Measurements from ENCODE around the gene FOLR3. TPM values are rescaled to one million over a fixed set of nuclear protein-coding genes. Genes with fewer than 3 reads are reported as not detected.

Gene FOLR3
- total RNA-seq, 1 experiment from 2014 or later = not detected

GRCh38 chr11:72112143-72112977, 23.2 kb upstream of the FOLR3 start, which contains the start of gene ANAPC15:
Gene ANAPC15, minus strand, starts transcription at chr11:72112695. Its CDS starts 1,419 bp downstream, at chr11:72111276.
- ChIA-PET POLR2A (ENCODE audit: unreplicated experiment) (interaction anchor here (0.6 to 1.2 kb wide), 2 partner anchors 111 to 324 kb away, joined by 4 to 5 read pairs; no protein-coding TSS in a partner anchor), CTCF (no interaction called here)
- Histone ChIP-seq H3K4me1 (replicated peaks; ENCODE audit: insufficient read depth) (peaks cover 14% of the 10 kb centered on the region), H3K9me3 (ENCODE audit: insufficient read depth, low read depth) (no peaks in the 10 kb centered on the region), H2AFZ (peak within 1 kb of the TSS; percentile 87), H3K36me3 (ENCODE audit: low read depth) (no peaks in the 10 kb centered on the region), H3K27ac (peak within 1 kb of the TSS; percentile 70), H3K9me2 (ENCODE audit: insufficient read depth) (no peaks in the 10 kb centered on the region), H4K20me1 (ENCODE audit: insufficient read depth) (no peaks in the 10 kb centered on the region), H3F3A (ENCODE audit: insufficient read depth, low read depth) (peaks cover 10% of the 10 kb centered on the region; the same call in 1 of the 2 replicates), H3K4me2 (peak within 1 kb of the TSS; percentile 92), H3K79me2 (ENCODE audit: low read depth) (0 out of 2 replicates have a peak, but pooled peaks cover 4% of the 10 kb centered on the region), H3K4me3 (peak within 1 kb of the TSS; percentile 56), H3K27me3 (ENCODE audit: insufficient read depth, low read depth) (no peaks in the 10 kb centered on the region)
- no TSS peak for BruUV-seq (replicated peaks)
- intact Hi-C loops (cut with micrococcal nuclease; ENCODE audit: unreplicated experiment) = loop anchor here (1.0 kb wide), 5 partner anchors 9 to 302 kb away; partner anchors contain the start of genes LAMTOR1, LRRC51 and NUMA1
- no peak for TF ChIP-seq EZH2 (IDR thresholded peaks at IDR 0.05; ENCODE audit: low read depth)
- TF ChIP-seq CTCF (conservative IDR thresholded peaks at IDR 0.05) = no peak
- peak; percentile 97 to 99 for DNase-seq

GRCh38 chr11:72112978-72113808, 22.3 kb upstream of the FOLR3 start:
- Histone ChIP-seq H4K20me1 (ENCODE audit: insufficient read depth) (no peaks in the 10 kb centered on the region), H3K9me2 (ENCODE audit: insufficient read depth) (no peaks in the 10 kb centered on the region), H2AFZ (peak overlapping the region; percentile 87), H3K4me2 (peak overlapping the region; percentile 88), H3K79me2 (ENCODE audit: low read depth) (0 out of 2 replicates have a peak, but pooled peaks cover 4% of the 10 kb centered on the region), H3K36me3 (ENCODE audit: low read depth) (no peaks in the 10 kb centered on the region), H3K9me3 (ENCODE audit: insufficient read depth, low read depth) (no peaks in the 10 kb centered on the region), H3K4me3 (peak overlapping the region; percentile 56), H3K27me3 (ENCODE audit: insufficient read depth, low read depth) (no peaks in the 10 kb centered on the region), H3F3A (ENCODE audit: insufficient read depth, low read depth) (peaks cover 10% of the 10 kb centered on the region; the same call in 1 of the 2 replicates), H3K4me1 (replicated peaks; ENCODE audit: insufficient read depth) (peaks cover 14% of the 10 kb centered on the region), H3K27ac (peak overlapping the region; percentile 70)
- TSS peak; percentile 99 for BruUV-seq (replicated peaks)
- no peak for DNase-seq
- intact Hi-C loops (cut with micrococcal nuclease; ENCODE audit: unreplicated experiment) = loop anchor here (1.0 kb wide), 5 partner anchors 10 to 301 kb away; partner anchors contain the start of genes LAMTOR1, LRRC51 and NUMA1
- ChIA-PET CTCF (no interaction called here), POLR2A (ENCODE audit: unreplicated experiment) (interaction anchor here (0.5 to 1.2 kb wide), 3 partner anchors 78 to 529 kb away, joined by 3 to 6 read pairs (median 4); no protein-coding TSS in a partner anchor)
- TF ChIP-seq EZH2 (IDR thresholded peaks at IDR 0.05; ENCODE audit: low read depth) (no peak), CTCF (conservative IDR thresholded peaks at IDR 0.05) (no peak)

- no peaks in the 10 kb centered on the region for H4K20me1 ChIP-seq (ENCODE audit: insufficient read depth)
- H3K27me3 ChIP-seq (ENCODE audit: insufficient read depth, low read depth) = no peaks in the 10 kb centered on the region
- H3F3A ChIP-seq (ENCODE audit: insufficient read depth, low read depth) = peaks cover 10% of the 10 kb centered on the region; the same call in 1 of the 2 replicates
- no peak overlapping the region for H3K4me3 ChIP-seq
- no peaks in the 10 kb centered on the region for H3K9me3 ChIP-seq (ENCODE audit: insufficient read depth, low read depth)
- H3K79me2 ChIP-seq (ENCODE audit: low read depth) = 0 out of 2 replicates have a peak, but pooled peaks cover 4% of the 10 kb centered on the region
- H3K4me1 ChIP-seq (replicated peaks; ENCODE audit: insufficient read depth) = peaks cover 14% of the 10 kb centered on the region
- TF ChIP-seq EZH2 (IDR thresholded peaks at IDR 0.05; ENCODE audit: low read depth) (no peak), CTCF (conservative IDR thresholded peaks at IDR 0.05) (no peak)
- BruUV-seq (replicated peaks) = no TSS peak
- H3K27ac ChIP-seq = no peak overlapping the region
- no peaks in the 10 kb centered on the region for H3K9me2 ChIP-seq (ENCODE audit: insufficient read depth)
- no peak overlapping the region for H2AFZ ChIP-seq
- no peak overlapping the region for H3K4me2 ChIP-seq
- CTCF ChIA-PET = no interaction called here
- POLR2A ChIA-PET (ENCODE audit: unreplicated experiment) = no interaction called here
- intact Hi-C loops (cut with micrococcal nuclease; ENCODE audit: unreplicated experiment) = no loop called here
- no peak for DNase-seq
- no peaks in the 10 kb centered on the region for H3K36me3 ChIP-seq (ENCODE audit: low read depth)
Observed at GRCh38 chr11:72114570-72114969, 21.0 kb upstream of the FOLR3 start.

All from PC-9 (cell line).